K562 (cell line): ENCODE results near the gene FMNL2. TPM values are rescaled to one million over a fixed set of nuclear protein-coding genes. Genes with fewer than 3 reads are reported as not detected.

Experiments
- ATAC-seq: fragments of 200-7000 bp; cut with Tn5 transposase; 3 replicates; pipeline ENCODE4 v1.9.1; 2020; ENCODE audit warnings: moderate library complexity
- BruUV-seq: library from RNA; stranded (reverse); fragments of 400-500 nt; replicated peaks from 2 replicates; lab custom pipeline; 2021; lab: Mats Ljungman, UMichigan
- CTCF ChIA-PET: fragments of 300-600 bp; formaldehyde crosslinking; extraction: SDS; loops from one replicate; lab custom pipeline; 2021; ENCODE audit warnings: low intra/inter-chr PET ratio; lab: Yijun Ruan, JAX
- POLR2A ChIA-PET: fragments of 300-600, 350-650 bp; sonication (Branson Sonifier 250); formaldehyde crosslinking; extraction: SDS; loops from one replicate; lab custom pipeline; 2021; ENCODE audit warnings: antibody characterized with exemption, inconsistent platforms; lab: Yijun Ruan, JAX
- DNase-seq, 4 experiments: peaks; one replicate each; pipeline versions ENCODE4 v3.0.0 to v3.0.0-alpha.2; 2011 to 2018; ENCODE audit warnings: low spot score in 3 of 4, mixed read lengths in 3 of 4; ENCODE audit errors: extremely low read depth in 1 of 4
- FAIRE-seq: peaks from 2 replicates; lab custom pipeline; 2011; peaks lifted over from hg19 to GRCh38; lab: Jason Lieb, UNC
- H2AFZ ChIP-seq: 2 replicates; pipeline ENCODE4 v1.6.0; 2011; ENCODE audit warnings: low read depth, low read length, control low read depth, inconsistent platforms
- H3K27ac ChIP-seq: fragments of 200-600 bp; 3 replicates; pipeline ENCODE4 v1.8.0; 2011; ENCODE audit warnings: low read depth, mild to moderate bottlenecking, control low read depth, inconsistent platforms, low read length, moderate library complexity, mixed read lengths; ENCODE audit errors: extremely low read depth
- H3K27me3 ChIP-seq, 2 experiments: fragments of 300-600 bp in 1 of 2; 2 replicates in 1 of 2; 3 replicates in 1 of 2; pipeline versions ENCODE4 v1.6.0 to v1.8.0; 2011; ENCODE audit warnings: inconsistent platforms in 2 of 2, low read length in 2 of 2, mild to moderate bottlenecking in 1 of 2, mixed read lengths in 1 of 2, moderate library complexity in 1 of 2; ENCODE audit not compliant: control insufficient read depth in 2 of 2, insufficient read depth in 2 of 2
- H3K36me3 ChIP-seq: fragments of 300-600 bp; 3 replicates; pipeline ENCODE4 v1.8.0; 2011; ENCODE audit warnings: mild to moderate bottlenecking, low read length, inconsistent platforms; ENCODE audit not compliant: control insufficient read depth, insufficient read depth
- H3K4me1 ChIP-seq, 2 experiments: fragments of 200-600 bp in 1 of 2; replicated peaks in 1 of 2; 2 replicates in 1 of 2; 3 replicates in 1 of 2; pipeline versions ENCODE4 v1.5.1 to v1.8.0; 2011; ENCODE audit warnings: inconsistent platforms in 2 of 2, low read length in 2 of 2, mild to moderate bottlenecking in 1 of 2, mixed read lengths in 1 of 2, moderate library complexity in 1 of 2; ENCODE audit not compliant: control insufficient read depth in 2 of 2, insufficient read depth in 2 of 2
- H3K4me2 ChIP-seq: 2 replicates; pipeline ENCODE4 v1.6.1; 2011; ENCODE audit warnings: low read length, control low read depth, inconsistent platforms, mixed read lengths; ENCODE audit not compliant: insufficient read depth
- H3K4me3 ChIP-seq: fragments of 200-600 bp; sonication (generic), shearing (Covaris generic); 2 replicates; pipeline ENCODE4 v1.5.1; 2016; ENCODE audit warnings: control low read depth, inconsistent platforms
- H3K79me2 ChIP-seq: fragments of 200-600 bp; 3 replicates; pipeline ENCODE4 v1.8.0; 2011; ENCODE audit warnings: low read length, inconsistent platforms; ENCODE audit not compliant: control insufficient read depth, insufficient read depth
- H3K9ac ChIP-seq, 2 experiments: 2 replicates each; pipeline versions ENCODE4 v1.6.0 to v1.6.1; 2011; ENCODE audit warnings: low read depth in 2 of 2, low read length in 2 of 2, control low read depth in 1 of 2, inconsistent platforms in 1 of 2, mild to moderate bottlenecking in 1 of 2, mixed read lengths in 1 of 2; ENCODE audit not compliant: insufficient read depth in 1 of 2
- H3K9me1 ChIP-seq: one replicate; pipeline ENCODE4 v1.6.0; 2011; ENCODE audit warnings: inconsistent platforms, mild to moderate bottlenecking, low read length, moderate library complexity; ENCODE audit not compliant: control insufficient read depth, insufficient read depth
- H3K9me3 ChIP-seq: replicated peaks from 2 replicates; pipeline ENCODE4 v1.5.1; 2011; ENCODE audit warnings: low read depth, low read length, inconsistent platforms; ENCODE audit not compliant: control insufficient read depth, insufficient read depth
- H4K20me1 ChIP-seq: replicated peaks from 2 replicates; pipeline ENCODE4 v1.6.1; 2011; ENCODE audit warnings: low read length, inconsistent platforms, mixed read lengths; ENCODE audit not compliant: control insufficient read depth, insufficient read depth
- CBX2 ChIP-seq: fragments of 200-600 bp; sonication (generic); IDR thresholded peaks from one replicate; pipeline ENCODE4 v1.6.1; 2012; ENCODE audit warnings: mild to moderate bottlenecking, low read length, inconsistent platforms; ENCODE audit not compliant: insufficient read depth, poor library complexity, severe bottlenecking
- ETS2 ChIP-seq: IDR thresholded peaks from 2 replicates; pipeline ENCODE4 v1.6.1; 2016; ENCODE audit warnings: borderline replicate concordance, missing genetic modification characterization, mild to moderate bottlenecking, moderate library complexity, missing compliant biosample characterization; ENCODE audit not compliant: poor library complexity, severe bottlenecking
- GABPA ChIP-seq: fragments of 200-800 bp; sonication (Bioruptor generic); conservative IDR thresholded peaks from 2 replicates; pipeline ENCODE4 v1.6.1; 2016; ENCODE audit warnings: low read depth, missing genetic modification characterization, missing compliant biosample characterization
- IRF2 ChIP-seq: sonication (generic); formaldehyde crosslinking; IDR thresholded peaks from 2 replicates; pipeline ENCODE4 v1.8.1; 2022; ENCODE audit warnings: mild to moderate bottlenecking, missing genetic modification reagents
- KLF1 ChIP-seq: fragments of 450-650 bp; IDR thresholded peaks from 2 replicates; pipeline ENCODE4 v1.6.1; 2016; ENCODE audit warnings: missing genetic modification characterization, missing compliant biosample characterization
- KLF6 ChIP-seq: fragments of 250-450 bp; sonication (Bioruptor Pico); IDR thresholded peaks from 2 replicates; pipeline ENCODE4 v1.4.0; 2020; ENCODE audit warnings: mild to moderate bottlenecking, moderate library complexity, borderline replicate concordance
- LARP7 ChIP-seq: fragments of 450-650 bp; IDR thresholded peaks from 2 replicates; pipeline ENCODE4 v1.6.1; 2016
- RBM34 ChIP-seq: fragments of 200-400 bp; formaldehyde crosslinking; IDR thresholded peaks from 2 replicates; pipeline ENCODE4 v1.6.1; 2018; ENCODE audit warnings: low read length, borderline replicate concordance; ENCODE audit not compliant: insufficient read depth
- SRSF1 ChIP-seq: fragments of 200-400 bp; formaldehyde crosslinking; IDR thresholded peaks from 2 replicates; pipeline ENCODE4 v1.6.1; 2017; ENCODE audit warnings: mild to moderate bottlenecking, low read depth, low read length, moderate library complexity
- TAF9B ChIP-seq: fragments of 450-650 bp; IDR thresholded peaks from 2 replicates; pipeline ENCODE4 v1.6.1; 2018; ENCODE audit warnings: mild to moderate bottlenecking; ENCODE audit not compliant: partially characterized antibody
- TRIM24 ChIP-seq, 2 experiments: fragments of 450-650 bp; IDR thresholded peaks; 2 replicates each; pipeline ENCODE4 v1.6.1; 2016
- WHSC1 ChIP-seq: IDR thresholded peaks from one replicate; pipeline ENCODE4 v1.6.1; 2012; ENCODE audit warnings: low read length, control low read depth, inconsistent platforms
- YBX1 ChIP-seq: fragments of 450-650 bp; IDR thresholded peaks from 2 replicates; pipeline ENCODE4 v1.7.1; 2016; ENCODE audit warnings: mild to moderate bottlenecking
- ZNF124 ChIP-seq: sonication (generic); formaldehyde crosslinking; IDR thresholded peaks from 2 replicates; pipeline ENCODE4 v1.8.1; 2022; ENCODE audit warnings: missing genetic modification reagents
- ZNF431 ChIP-seq: sonication (generic); formaldehyde crosslinking; IDR thresholded peaks from 2 replicates; pipeline ENCODE4 v1.8.0; 2022; ENCODE audit warnings: mild to moderate bottlenecking, missing genetic modification reagents
- WGBS: fragments of 100-300 bp; shearing (Covaris generic); methylation state at CpG from one replicate; pipeline ENCODE4 v1.1.6; 2016; ENCODE audit warnings: low coverage, mixed read lengths; ENCODE audit not compliant: insufficient coverage; ENCODE audit errors: missing lambda C conversion rate; 5-methylcytosine and 5-hydroxymethylcytosine counted together
- in situ Hi-C: fragments of 300-500 bp; cut with MboI; formaldehyde crosslinking; loops from 4 replicates; pipeline ENCODE4 v1.15.0; 2018; ENCODE audit warnings: inconsistent platforms, mixed read lengths
- intact Hi-C: fragments of 100-400 bp; cut with micrococcal nuclease; formaldehyde crosslinking; loops from 2 replicates; pipeline ENCODE4 v1.14.2; 2022
- polyA plus RNA-seq, 8 experiments: library from polyadenylated mRNA; depleted of rRNA in 4 of 8; stranded (reverse) in 5 of 8; unstranded in 3 of 8; fragments of >200 nt; fragmentation: Nextera tagmentation in 2 of 8; fragmentation: Illumina TruSeq in 1 of 8; extraction: Ambion mirVana in 2 of 8; extraction: Trizol in 1 of 8; gene quantifications; 2 replicates each; pipeline versions ENCODE4 v1.2.1 to v1.2.3, GENCODE V29; 2011 to 2014; ENCODE audit warnings: inconsistent platforms in 1 of 8, missing spikeins in 1 of 8
- total RNA-seq, 7 experiments: library from RNA; depleted of rRNA in 6 of 7; stranded (reverse); fragments of >200 nt in 6 of 7; fragmentation: Illumina TruSeq in 2 of 7; extraction: Trizol in 2 of 7; gene quantifications; 2 replicates each; pipeline versions ENCODE4 v1.2.1 to v1.2.3, GENCODE V29; 2011 to 2021; ENCODE audit warnings: low replicate concordance in 1 of 7
- TF ChIP-seq, protein P1 (sequence below): sonication (generic); formaldehyde crosslinking; IDR thresholded peaks from 2 replicates; pipeline ENCODE4 v1.8.0; 2022; ENCODE audit warnings: mild to moderate bottlenecking, missing genetic modification reagents
- TF ChIP-seq, protein P2 (sequence below): sonication (generic); IDR thresholded peaks from 2 replicates; pipeline ENCODE4 v1.6.1; 2016

The FMNL2 gene
- total and polyA plus RNA-seq, 9 of the 15 experiments (the other 6 are each of a cell fraction or from before 2014, with no cell fraction given), result 0.15 to 0.49 (median 0.24) TPM; not detected in 1

DNA sequence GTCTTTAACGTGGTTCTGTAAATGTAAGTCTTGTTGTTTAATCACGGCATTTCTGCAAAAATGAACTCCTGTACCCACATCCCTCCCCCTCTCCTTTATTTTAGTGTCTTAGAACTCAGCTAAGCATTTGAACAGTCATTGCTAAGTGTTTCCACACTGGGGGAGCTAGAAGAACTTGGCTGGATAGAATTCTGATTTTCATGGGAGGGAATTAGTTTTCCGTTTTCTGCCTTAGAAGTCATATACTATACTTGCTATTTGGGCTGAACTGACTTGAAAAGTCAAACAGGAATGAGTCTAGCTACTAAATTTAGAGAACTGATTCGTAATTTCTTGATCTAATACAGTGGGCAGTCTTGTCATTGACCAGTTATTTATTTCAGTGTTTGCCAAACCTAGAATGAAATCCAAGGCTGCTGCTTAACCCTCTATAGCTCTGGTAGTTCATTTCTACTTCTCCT is 61.1 kb downstream of the FMNL2 start:
- Histone ChIP-seq H3K27ac (no peak overlapping the region), H3K27me3 (peaks cover 6 to 12% of the 10 kb centered on the region in 2 experiments), H3K4me3 (no peak overlapping the region), H3K36me3 (no peaks in the 10 kb centered on the region), H3K9me3 (no peaks in the 10 kb centered on the region), H3K4me2 (no peak overlapping the region), H3K9me1 (no peaks in the 10 kb centered on the region), H3K9ac (no peak overlapping the region), H2AFZ (no peak overlapping the region), H3K4me1 (no peaks in the 10 kb centered on the region), H4K20me1 (no peaks in the 10 kb centered on the region), H3K79me2 (no peaks in the 10 kb centered on the region)
- FAIRE-seq, result no peak
- no peak for TF ChIP-seq SRSF1
- no peak for TF ChIP-seq TAF9B
- TF ChIP-seq, protein P1, sequence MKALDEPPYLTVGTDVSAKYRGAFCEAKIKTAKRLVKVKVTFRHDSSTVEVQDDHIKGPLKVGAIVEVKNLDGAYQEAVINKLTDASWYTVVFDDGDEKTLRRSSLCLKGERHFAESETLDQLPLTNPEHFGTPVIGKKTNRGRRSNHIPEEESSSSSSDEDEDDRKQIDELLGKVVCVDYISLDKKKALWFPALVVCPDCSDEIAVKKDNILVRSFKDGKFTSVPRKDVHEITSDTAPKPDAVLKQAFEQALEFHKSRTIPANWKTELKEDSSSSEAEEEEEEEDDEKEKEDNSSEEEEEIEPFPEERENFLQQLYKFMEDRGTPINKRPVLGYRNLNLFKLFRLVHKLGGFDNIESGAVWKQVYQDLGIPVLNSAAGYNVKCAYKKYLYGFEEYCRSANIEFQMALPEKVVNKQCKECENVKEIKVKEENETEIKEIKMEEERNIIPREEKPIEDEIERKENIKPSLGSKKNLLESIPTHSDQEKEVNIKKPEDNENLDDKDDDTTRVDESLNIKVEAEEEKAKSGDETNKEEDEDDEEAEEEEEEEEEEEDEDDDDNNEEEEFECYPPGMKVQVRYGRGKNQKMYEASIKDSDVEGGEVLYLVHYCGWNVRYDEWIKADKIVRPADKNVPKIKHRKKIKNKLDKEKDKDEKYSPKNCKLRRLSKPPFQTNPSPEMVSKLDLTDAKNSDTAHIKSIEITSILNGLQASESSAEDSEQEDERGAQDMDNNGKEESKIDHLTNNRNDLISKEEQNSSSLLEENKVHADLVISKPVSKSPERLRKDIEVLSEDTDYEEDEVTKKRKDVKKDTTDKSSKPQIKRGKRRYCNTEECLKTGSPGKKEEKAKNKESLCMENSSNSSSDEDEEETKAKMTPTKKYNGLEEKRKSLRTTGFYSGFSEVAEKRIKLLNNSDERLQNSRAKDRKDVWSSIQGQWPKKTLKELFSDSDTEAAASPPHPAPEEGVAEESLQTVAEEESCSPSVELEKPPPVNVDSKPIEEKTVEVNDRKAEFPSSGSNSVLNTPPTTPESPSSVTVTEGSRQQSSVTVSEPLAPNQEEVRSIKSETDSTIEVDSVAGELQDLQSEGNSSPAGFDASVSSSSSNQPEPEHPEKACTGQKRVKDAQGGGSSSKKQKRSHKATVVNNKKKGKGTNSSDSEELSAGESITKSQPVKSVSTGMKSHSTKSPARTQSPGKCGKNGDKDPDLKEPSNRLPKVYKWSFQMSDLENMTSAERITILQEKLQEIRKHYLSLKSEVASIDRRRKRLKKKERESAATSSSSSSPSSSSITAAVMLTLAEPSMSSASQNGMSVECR, result no peak
- TF ChIP-seq RBM34, result no peak
- TF ChIP-seq ZNF431, result no peak
- no peak for TF ChIP-seq KLF1 (tag)
- TF ChIP-seq, protein P2, sequence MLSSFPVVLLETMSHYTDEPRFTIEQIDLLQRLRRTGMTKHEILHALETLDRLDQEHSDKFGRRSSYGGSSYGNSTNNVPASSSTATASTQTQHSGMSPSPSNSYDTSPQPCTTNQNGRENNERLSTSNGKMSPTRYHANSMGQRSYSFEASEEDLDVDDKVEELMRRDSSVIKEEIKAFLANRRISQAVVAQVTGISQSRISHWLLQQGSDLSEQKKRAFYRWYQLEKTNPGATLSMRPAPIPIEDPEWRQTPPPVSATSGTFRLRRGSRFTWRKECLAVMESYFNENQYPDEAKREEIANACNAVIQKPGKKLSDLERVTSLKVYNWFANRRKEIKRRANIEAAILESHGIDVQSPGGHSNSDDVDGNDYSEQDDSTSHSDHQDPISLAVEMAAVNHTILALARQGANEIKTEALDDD, result no peak
- TF ChIP-seq LARP7, result no peak
- TF ChIP-seq WHSC1, result no peak
- TF ChIP-seq KLF6, result no peak
- no peak for TF ChIP-seq CBX2
- no peak for TF ChIP-seq TRIM24 (IDR thresholded peaks at IDR 0.05)
- TF ChIP-seq ZNF124, result no peak
- no peak for TF ChIP-seq IRF2 (CRISPR knock-in tag)
- TF ChIP-seq ETS2 (tag), result no peak
- no peak for TF ChIP-seq GABPA (tag)
- TF ChIP-seq YBX1, result no peak
- no peak for ATAC-seq
- DNase-seq, result no peak
- 0% methylated on average over 4 of the region's 4 CpGs for WGBS
- no TSS peak for BruUV-seq
- POLR2A ChIA-PET, result interaction anchor here (1.4 kb wide), 1 partner anchor 13 kb away, joined by 5 read pairs; no protein-coding TSS in a partner anchor
- intact Hi-C loops, result no loop called here
- in situ Hi-C loops, result no loop called here
- CTCF ChIA-PET, result no interaction called here
